ENCODE results near the gene CBARP. TPM values are rescaled to one million over a fixed set of nuclear protein-coding genes. Genes with fewer than 3 reads are reported as not detected.
A peak's percentile ranks its signal among the peaks of the same experiment; 100 is the strongest.

CBARP gene
- total RNA-seq, 1 donor from 2014 or later: 9.2 TPM

GRCh38 chr19:1275976-1276627 is 38.3 kb upstream of the CBARP start:
- Mint-ChIP-seq H3K9me3 (no peaks in the 10 kb centered on the region), H3K27ac (peak overlapping the region; percentile 96), H3K36me3 (peaks cover 22% of the 10 kb centered on the region), H3K4me1 (peaks cover 39% of the 10 kb centered on the region), H3K4me3 (peak overlapping the region; percentile 73), H3K27me3 (ENCODE audit: low read depth) (no peaks in the 10 kb centered on the region)
- DNase-seq (ENCODE audit: low spot score in 2 of 2, unreplicated experiment in 2 of 2): no peak
- TF ChIP-seq CTCF (IDR thresholded peaks at IDR 0.05; ENCODE audit: unreplicated experiment): no peak

- H3K36me3 Mint-ChIP-seq: peaks cover 22% of the 10 kb centered on the region
- no peaks in the 10 kb centered on the region for H3K27me3 Mint-ChIP-seq (ENCODE audit: low read depth)
These were observed 37.6 kb upstream of the CBARP start, which contains the start of gene FAM174C for GRCh38 chr19:1275260-1275975. TSS of gene FAM174C (plus strand) at chr19:1275530. CDS start at chr19:1275550, 20 bp downstream.

GRCh38 chr19:1274852-1275259 is 37.1 kb upstream of the CBARP start:
- no peak for TF ChIP-seq CTCF (IDR thresholded peaks at IDR 0.05; ENCODE audit: unreplicated experiment)
- DNase-seq (ENCODE audit: low spot score in 2 of 2, unreplicated experiment in 2 of 2): no peak
- Mint-ChIP-seq H3K27ac (peak overlapping the region; percentile 81), H3K27me3 (ENCODE audit: low read depth) (no peaks in the 10 kb centered on the region), H3K36me3 (peaks cover 24% of the 10 kb centered on the region), H3K9me3 (no peaks in the 10 kb centered on the region), H3K4me1 (peaks cover 49% of the 10 kb centered on the region), H3K4me3 (peak overlapping the region; percentile 55)

More at GRCh38 chr19:1275260-1275975, 37.6 kb upstream of the CBARP start, which contains the start of gene FAM174C:
- Mint-ChIP-seq H3K4me1 (peaks cover 45% of the 10 kb centered on the region), H3K9me3 (no peaks in the 10 kb centered on the region), H3K4me3 (peak within 1 kb of the TSS; percentile 73), H3K27ac (peak within 1 kb of the TSS; percentile 96)
- peak; percentile 90 to 92 for DNase-seq (ENCODE audit: low spot score in 2 of 2, unreplicated experiment in 2 of 2)
- no peak for TF ChIP-seq CTCF (IDR thresholded peaks at IDR 0.05; ENCODE audit: unreplicated experiment)

- Mint-ChIP-seq H3K36me3 (peaks cover 22% of the 10 kb centered on the region), H3K9me3 (no peaks in the 10 kb centered on the region), H3K4me3 (peak overlapping the region; percentile 55), H3K27ac (peak overlapping the region; percentile 81), H3K27me3 (ENCODE audit: low read depth) (no peaks in the 10 kb centered on the region), H3K4me1 (peaks cover 47% of the 10 kb centered on the region)
- TF ChIP-seq CTCF (IDR thresholded peaks at IDR 0.05; ENCODE audit: unreplicated experiment): no peak
- no peak for DNase-seq (ENCODE audit: low spot score in 2 of 2, unreplicated experiment in 2 of 2)
These were observed 36.5 kb upstream of the CBARP start for GRCh38 chr19:1274081-1274851.

GRCh38 chr19:1273263-1274041 is 35.6 kb upstream of the CBARP start:
- no peaks in the 10 kb centered on the region for H3K27me3 Mint-ChIP-seq (ENCODE audit: low read depth)
- peaks cover 53% of the 10 kb centered on the region for H3K4me1 Mint-ChIP-seq
- H3K9me3 Mint-ChIP-seq: no peaks in the 10 kb centered on the region
- no peak for TF ChIP-seq CTCF (IDR thresholded peaks at IDR 0.05; ENCODE audit: unreplicated experiment)
- peak overlapping the region; percentile 67 for H3K27ac Mint-ChIP-seq
- DNase-seq (ENCODE audit: low spot score in 2 of 2, unreplicated experiment in 2 of 2): no peak
- peak overlapping the region; percentile 43 for H3K4me3 Mint-ChIP-seq
- H3K36me3 Mint-ChIP-seq: peaks cover 22% of the 10 kb centered on the region
